ENCODE measurements around the gene RAB17. TPM values are rescaled to one million over a fixed set of nuclear protein-coding genes. Genes with fewer than 3 reads are reported as not detected.

The RAB17 gene
- total and polyA plus RNA-seq, 2 of the 8 experiments (the other 6 are each of a cell fraction or from before 2014, with no cell fraction given) = 42.6 to 83.4 TPM

DNA sequence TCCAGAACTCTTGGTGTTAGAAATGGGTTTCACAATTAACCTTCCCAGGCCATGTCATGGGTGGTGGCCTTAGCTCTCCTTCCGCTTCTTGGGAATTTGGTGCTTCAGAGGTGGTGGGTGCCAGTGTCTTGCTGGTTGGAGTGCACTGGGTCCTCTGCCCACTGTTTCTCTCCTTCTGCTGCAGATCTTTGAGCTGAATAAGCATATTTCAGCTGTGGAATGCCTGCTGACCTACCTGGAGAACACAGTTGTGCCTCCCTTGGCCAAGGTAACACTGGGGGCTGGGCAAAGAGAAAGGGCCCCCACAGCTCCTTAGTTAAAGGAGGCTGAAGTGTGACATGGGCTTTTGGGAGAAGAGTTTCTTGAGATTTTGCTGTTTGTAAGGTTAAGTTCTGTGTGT is 56.2 kb downstream of the RAB17 start:
- Histone ChIP-seq H2BK20ac (ENCODE audit: low read length) (no peak overlapping the region), H4K91ac (replicated peaks; ENCODE audit: insufficient read length, low read length) (no peak overlapping the region), H2BK5ac (ENCODE audit: low read depth, low read length) (no peak overlapping the region), H3K79me2 (ENCODE audit: control insufficient read depth in 1 of 2, insufficient read depth in 2 of 2, low read length in 2 of 2) (no peaks in the 10 kb centered on the region), H3K23ac (ENCODE audit: insufficient read length) (no peak overlapping the region), H4K5ac (ENCODE audit: insufficient read length, low read depth, low read length) (no peak overlapping the region), H3K27me3 (replicated peaks in 1 of 4; ENCODE audit: control insufficient read depth in 3 of 4, extremely low read depth in 1 of 4, insufficient read depth in 3 of 4, low read length in 3 of 4) (no peaks in the 10 kb centered on the region), H3K9me3 (ENCODE audit: insufficient read depth in 2 of 2, low read depth in 1 of 2, low read length in 1 of 2) (no peaks in the 10 kb centered on the region), H3K18ac (ENCODE audit: extremely low read depth, low read length) (no peak overlapping the region), H3K23me2 (ENCODE audit: low read depth, low read length) (no peaks in the 10 kb centered on the region), H3K79me1 (ENCODE audit: low read depth, low read length) (peaks cover 3% of the 10 kb centered on the region; the same call in 1 of the 2 replicates), H3K4me1 (replicated peaks in 1 of 4; ENCODE audit: control insufficient read depth in 3 of 4, insufficient read depth in 4 of 4, low read length in 3 of 4) (no peaks in the 10 kb centered on the region; a peak in 1 of 7 replicates), H3K4ac (replicated peaks; ENCODE audit: insufficient read length, low read depth, low read length) (no peak overlapping the region), H4K20me1 (replicated peaks in 1 of 2; ENCODE audit: control insufficient read depth in 1 of 2, insufficient read depth in 2 of 2, low read length in 2 of 2) (peaks cover 0 to 2% of the 10 kb centered on the region in 2 experiments), H3K9ac (replicated peaks in 1 of 4; ENCODE audit: extremely low read depth in 1 of 4, low read depth in 3 of 4, low read length in 3 of 4) (no peak overlapping the region), H2AFZ (ENCODE audit: low read length) (no peak overlapping the region), H3K56ac (replicated peaks; ENCODE audit: insufficient read length, low read depth, low read length) (no peak overlapping the region), H2BK120ac (replicated peaks; ENCODE audit: low read depth, low read length) (no peak overlapping the region), H3K14ac (ENCODE audit: insufficient read length) (no peak overlapping the region), H3K4me3 (ENCODE audit: extremely low read depth in 1 of 4, insufficient read depth in 2 of 4, low read depth in 3 of 4, low read length in 4 of 4) (no peak overlapping the region), H4K8ac (ENCODE audit: extremely low read depth, insufficient read depth, low read length) (no peak overlapping the region), H2BK15ac (ENCODE audit: low read length) (no peak overlapping the region), H3K36me3 (ENCODE audit: control insufficient read depth in 2 of 4, insufficient read depth in 4 of 4, low read length in 3 of 4) (no peaks in the 10 kb centered on the region), H3K4me2 (ENCODE audit: insufficient read depth in 1 of 2, low read depth in 2 of 2, low read length in 2 of 2) (no peak overlapping the region), H3K27ac (ENCODE audit: low read depth, low read length) (no peak overlapping the region), H2AK5ac (ENCODE audit: low read depth, low read length) (no peak overlapping the region), H2BK12ac (ENCODE audit: low read depth, low read length) (no peak overlapping the region)
- ChIA-PET POLR2A (ENCODE audit: partially characterized antibody) (no interaction called here), CTCF (ENCODE audit: partially characterized antibody) (interaction anchor here (1.0 to 3.7 kb wide), 5 partner anchors 22 to 211 kb away, joined by 3 to 28 read pairs (median 4); no protein-coding TSS in a partner anchor)
- DNase-seq (ENCODE audit: low read depth in 1 of 2, low spot score in 2 of 2) (no peak), FAIRE-seq (no peak)
- WGBS, 2 experiments (ENCODE audit: extremely low coverage in 1 of 2, insufficient coverage in 1 of 2, insufficient read length in 1 of 2, insufficient replicate concordance in 2 of 2, low coverage in 1 of 2, low lambda C conversion rate in 2 of 2, missing lambda C conversion rate in 1 of 2) = 80% methylated on average over 1 of the region's 1 CpG; no CpG with 5 or more reads in 1 of the 2 experiments
- TF ChIP-seq NANOG (IDR thresholded peaks at IDR 0.05; ENCODE audit: insufficient read depth, low read depth, low read length, poor library complexity, severe bottlenecking) = no peak
- TF ChIP-seq SIX5 (IDR thresholded peaks at IDR 0.05; ENCODE audit: low read depth, low read length) = no peak
- no peak for TF ChIP-seq YY1 (IDR thresholded peaks at IDR 0.05; ENCODE audit: low read depth, low read length)
- no peak for TF ChIP-seq FOSL1 (IDR thresholded peaks at IDR 0.05; ENCODE audit: insufficient read depth, low read depth, low read length)
- TF ChIP-seq RXRA (IDR thresholded peaks at IDR 0.05; ENCODE audit: insufficient read depth, low read depth, low read length) = no peak
- TF ChIP-seq, protein P1, sequence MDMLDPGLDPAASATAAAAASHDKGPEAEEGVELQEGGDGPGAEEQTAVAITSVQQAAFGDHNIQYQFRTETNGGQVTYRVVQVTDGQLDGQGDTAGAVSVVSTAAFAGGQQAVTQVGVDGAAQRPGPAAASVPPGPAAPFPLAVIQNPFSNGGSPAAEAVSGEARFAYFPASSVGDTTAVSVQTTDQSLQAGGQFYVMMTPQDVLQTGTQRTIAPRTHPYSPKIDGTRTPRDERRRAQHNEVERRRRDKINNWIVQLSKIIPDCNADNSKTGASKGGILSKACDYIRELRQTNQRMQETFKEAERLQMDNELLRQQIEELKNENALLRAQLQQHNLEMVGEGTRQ (IDR thresholded peaks at IDR 0.05; ENCODE audit: low read length) = no peak
- TF ChIP-seq CHD2 (IDR thresholded peaks at IDR 0.05; ENCODE audit: low read length) = no peak
- TF ChIP-seq POLR2AphosphoS5 (IDR thresholded peaks at IDR 0.05; ENCODE audit: low read depth, low read length) = no peak

Data from H1 (cell line).